WTC11 (cell line): ENCODE measurements around the gene CLIC5. TPM values are rescaled to one million over a fixed set of nuclear protein-coding genes. Genes with fewer than 3 reads are reported as not detected.

Source experiments
- ATAC-seq: fragments of 200-7000 bp; cut with Tn5 transposase; 2 replicates; pipeline ENCODE4 v1.10.0; 2021; ENCODE audit warnings: mild to moderate bottlenecking, moderate library complexity
- CTCF ChIA-PET: fragments of 300-600 bp; sonication (Branson Sonifier 250); formaldehyde crosslinking; loops from one replicate; lab custom pipeline; 2021; ENCODE audit warnings: antibody characterized with exemption; lab: Charles Lee
- POLR2A ChIA-PET: fragments of 350-600 bp; sonication (Branson Sonifier 250); formaldehyde crosslinking; loops from one replicate; lab custom pipeline; 2021; ENCODE audit warnings: antibody characterized with exemption; lab: Charles Lee
- DNase-seq: peaks from one replicate; pipeline ENCODE4 v3.0.0; 2021; ENCODE audit warnings: low spot score
- H3K27ac Mint-ChIP-seq: 2 replicates; pipeline ENCODE4 v1.8.0; 2021; ENCODE audit warnings: mixed read lengths
- H3K27me3 Mint-ChIP-seq: 2 replicates; pipeline ENCODE4 v1.8.0; 2021; ENCODE audit warnings: low read depth, mild to moderate bottlenecking, moderate library complexity, mixed read lengths
- H3K36me3 Mint-ChIP-seq: 2 replicates; pipeline ENCODE4 v1.8.0; 2021; ENCODE audit warnings: mixed read lengths
- H3K4me1 Mint-ChIP-seq: 2 replicates; pipeline ENCODE4 v1.8.0; 2022; ENCODE audit warnings: mixed read lengths
- H3K4me3 Mint-ChIP-seq: 2 replicates; pipeline ENCODE4 v1.8.0; 2021; ENCODE audit warnings: mild to moderate bottlenecking, moderate library complexity, mixed read lengths
- H3K9me3 Mint-ChIP-seq: 2 replicates; pipeline ENCODE4 v1.8.0; 2021; ENCODE audit warnings: mixed read lengths
- ARID4B ChIP-seq: sonication (generic); formaldehyde crosslinking; IDR thresholded peaks from 2 replicates; pipeline ENCODE4 v1.8.0; 2023; ENCODE audit warnings: missing genetic modification reagents, mild to moderate bottlenecking, borderline replicate concordance
- ATF1 ChIP-seq: sonication (generic); formaldehyde crosslinking; IDR thresholded peaks from 2 replicates; pipeline ENCODE4 v1.8.1; 2023; ENCODE audit warnings: mild to moderate bottlenecking, moderate library complexity, missing genetic modification reagents
- ATF3 ChIP-seq: sonication (generic); formaldehyde crosslinking; conservative IDR thresholded peaks from 2 replicates; pipeline ENCODE4 v1.8.1; 2022; ENCODE audit warnings: mild to moderate bottlenecking, missing genetic modification reagents
- FOXJ3 ChIP-seq: sonication (generic); formaldehyde crosslinking; IDR thresholded peaks from 2 replicates; pipeline ENCODE4 v1.9.0; 2021; ENCODE audit warnings: missing genetic modification reagents, mild to moderate bottlenecking, borderline replicate concordance
- GABPB1 ChIP-seq: sonication (generic); formaldehyde crosslinking; IDR thresholded peaks from 2 replicates; pipeline ENCODE4 v1.8.1; 2023; ENCODE audit warnings: mild to moderate bottlenecking, missing genetic modification reagents
- GRHL2 ChIP-seq: fragments of 250-450 bp; sonication (Bioruptor Pico); IDR thresholded peaks from 2 replicates; pipeline ENCODE4 v1.8.0; 2022; ENCODE audit warnings: mild to moderate bottlenecking, moderate library complexity; ENCODE audit not compliant: insufficient replicate concordance, severe bottlenecking
- JUN ChIP-seq: sonication (generic); formaldehyde crosslinking; IDR thresholded peaks from 2 replicates; pipeline ENCODE4 v1.8.0; 2023; ENCODE audit warnings: mild to moderate bottlenecking, missing genetic modification reagents
- KAT7 ChIP-seq: sonication (generic); formaldehyde crosslinking; IDR thresholded peaks from 2 replicates; pipeline ENCODE4 v1.8.1; 2023; ENCODE audit warnings: missing genetic modification reagents, mild to moderate bottlenecking, borderline replicate concordance
- MXD4 ChIP-seq: fragments of 250-450 bp; sonication (Bioruptor Pico); IDR thresholded peaks from 2 replicates; pipeline ENCODE4 v1.8.0; 2021; ENCODE audit warnings: mild to moderate bottlenecking, moderate library complexity, borderline replicate concordance
- MYBL2 ChIP-seq: sonication (generic); formaldehyde crosslinking; IDR thresholded peaks from 2 replicates; pipeline ENCODE4 v1.8.1; 2023; ENCODE audit warnings: mild to moderate bottlenecking, moderate library complexity, missing genetic modification reagents
- PREB ChIP-seq: sonication (generic); formaldehyde crosslinking; IDR thresholded peaks from 2 replicates; pipeline ENCODE4 v1.8.1; 2022; ENCODE audit warnings: mild to moderate bottlenecking, missing genetic modification reagents, moderate library complexity, borderline replicate concordance
- SMAD4 ChIP-seq: sonication (generic); formaldehyde crosslinking; IDR thresholded peaks from 2 replicates; pipeline ENCODE4 v1.8.0; 2022; ENCODE audit warnings: mild to moderate bottlenecking, missing genetic modification reagents
- TCF7 ChIP-seq: sonication (generic); formaldehyde crosslinking; IDR thresholded peaks from 2 replicates; pipeline ENCODE4 v1.8.0; 2022; ENCODE audit warnings: mild to moderate bottlenecking, low read depth, missing genetic modification reagents, moderate library complexity
- TEAD1 ChIP-seq: sonication (generic); formaldehyde crosslinking; IDR thresholded peaks from 2 replicates; pipeline ENCODE4 v1.8.0; 2022; ENCODE audit warnings: mild to moderate bottlenecking, missing genetic modification reagents
- TEAD4 ChIP-seq: sonication (generic); formaldehyde crosslinking; IDR thresholded peaks from 2 replicates; pipeline ENCODE4 v1.8.0; 2022; ENCODE audit warnings: mild to moderate bottlenecking, missing genetic modification reagents
- ZNF219 ChIP-seq: sonication (generic); formaldehyde crosslinking; IDR thresholded peaks from 2 replicates; pipeline ENCODE4 v1.8.0; 2023; ENCODE audit warnings: missing genetic modification reagents, mild to moderate bottlenecking, borderline replicate concordance
- ZNF232 ChIP-seq: sonication (generic); formaldehyde crosslinking; IDR thresholded peaks from 2 replicates; pipeline ENCODE4 v1.8.0; 2022; ENCODE audit warnings: mild to moderate bottlenecking, missing genetic modification reagents
- ZNF423 ChIP-seq: fragments of 250-450 bp; sonication (Bioruptor Pico); IDR thresholded peaks from 2 replicates; pipeline ENCODE4 v2.1.2; 2022; ENCODE audit warnings: mild to moderate bottlenecking, moderate library complexity
- ZNF512 ChIP-seq: sonication (generic); formaldehyde crosslinking; IDR thresholded peaks from 2 replicates; pipeline ENCODE4 v1.8.1; 2022; ENCODE audit warnings: missing genetic modification reagents, borderline replicate concordance
- total RNA-seq: library from RNA; stranded (reverse); gene quantifications from 3 replicates; pipeline ENCODE4 v1.2.3, GENCODE V29; 2021
- TF ChIP-seq, protein P1 (sequence below): fragments of 200-600 bp; IDR thresholded peaks from 2 replicates; pipeline ENCODE4 v1.8.0; 2022; ENCODE audit warnings: antibody characterized with exemption
- TF ChIP-seq, protein P2 (sequence below): sonication (generic); formaldehyde crosslinking; IDR thresholded peaks from 2 replicates; pipeline ENCODE4 v1.8.0; 2022; ENCODE audit warnings: mild to moderate bottlenecking, missing genetic modification reagents
- TF ChIP-seq, protein P3 (sequence below): fragments of 250-450 bp; sonication (Bioruptor Pico); IDR thresholded peaks from 2 replicates; pipeline ENCODE4 v1.8.0; 2021; ENCODE audit warnings: mild to moderate bottlenecking

The CLIC5 gene
- total RNA-seq, 1 experiment from 2014 or later = 0.22 TPM

DNA sequence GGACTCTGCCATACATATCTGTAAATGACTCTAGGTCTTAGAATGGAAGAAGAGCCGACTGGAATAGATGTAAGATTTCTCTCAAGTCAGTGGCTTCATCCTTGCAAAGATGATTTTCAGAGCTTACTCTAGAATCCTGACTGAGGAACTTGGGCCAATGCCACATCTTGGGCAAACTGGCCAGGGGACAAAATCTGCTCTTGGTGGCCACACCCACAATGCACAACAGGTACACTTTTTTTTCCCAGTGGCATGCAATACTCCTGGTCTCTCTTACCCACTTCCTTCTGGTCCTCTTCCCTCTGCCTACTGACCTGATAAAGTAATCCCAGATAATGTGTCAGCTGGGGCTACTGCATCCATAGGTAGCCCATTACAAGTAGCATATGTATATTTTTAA, 13.4 kb downstream of the CLIC5 start (continued):
- TF ChIP-seq GRHL2 = no peak
- no peak for TF ChIP-seq ATF3 (CRISPR knock-in tag)
- TF ChIP-seq MYBL2 (CRISPR knock-in tag) = no peak
- TF ChIP-seq ZNF423 = no peak
- TF ChIP-seq KAT7 = no peak
- TF ChIP-seq TEAD4 (CRISPR knock-in tag) = no peak
- TF ChIP-seq, protein P1, sequence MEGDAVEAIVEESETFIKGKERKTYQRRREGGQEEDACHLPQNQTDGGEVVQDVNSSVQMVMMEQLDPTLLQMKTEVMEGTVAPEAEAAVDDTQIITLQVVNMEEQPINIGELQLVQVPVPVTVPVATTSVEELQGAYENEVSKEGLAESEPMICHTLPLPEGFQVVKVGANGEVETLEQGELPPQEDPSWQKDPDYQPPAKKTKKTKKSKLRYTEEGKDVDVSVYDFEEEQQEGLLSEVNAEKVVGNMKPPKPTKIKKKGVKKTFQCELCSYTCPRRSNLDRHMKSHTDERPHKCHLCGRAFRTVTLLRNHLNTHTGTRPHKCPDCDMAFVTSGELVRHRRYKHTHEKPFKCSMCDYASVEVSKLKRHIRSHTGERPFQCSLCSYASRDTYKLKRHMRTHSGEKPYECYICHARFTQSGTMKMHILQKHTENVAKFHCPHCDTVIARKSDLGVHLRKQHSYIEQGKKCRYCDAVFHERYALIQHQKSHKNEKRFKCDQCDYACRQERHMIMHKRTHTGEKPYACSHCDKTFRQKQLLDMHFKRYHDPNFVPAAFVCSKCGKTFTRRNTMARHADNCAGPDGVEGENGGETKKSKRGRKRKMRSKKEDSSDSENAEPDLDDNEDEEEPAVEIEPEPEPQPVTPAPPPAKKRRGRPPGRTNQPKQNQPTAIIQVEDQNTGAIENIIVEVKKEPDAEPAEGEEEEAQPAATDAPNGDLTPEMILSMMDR = no peak
- no peak for TF ChIP-seq GABPB1 (CRISPR knock-in tag)
- TF ChIP-seq JUN (CRISPR knock-in tag) = no peak
- TF ChIP-seq, all 79 proteins: peak for 0

DNA sequence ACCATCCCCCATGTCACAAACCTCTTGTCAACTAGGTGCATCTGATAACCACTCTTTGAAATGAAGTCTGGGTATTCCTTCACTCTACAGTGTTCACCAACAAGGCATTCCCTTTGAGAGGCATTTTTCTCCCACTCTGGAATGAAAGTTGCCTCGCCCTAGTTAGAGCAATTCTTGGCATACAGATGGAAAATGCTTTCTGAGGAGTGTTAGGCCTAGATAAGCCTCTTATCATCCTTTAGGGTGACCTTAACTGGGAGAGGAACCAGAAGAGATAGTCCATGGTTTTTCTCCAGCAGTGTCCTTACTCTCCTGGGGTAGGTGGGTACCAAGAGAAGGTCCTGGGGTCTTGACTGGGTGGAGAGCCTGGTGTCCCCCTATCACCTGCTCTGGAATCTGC, 14.8 kb downstream of the CLIC5 start:
- Mint-ChIP-seq H3K27me3 (no peaks in the 10 kb centered on the region), H3K4me3 (no peak overlapping the region), H3K9me3 (peaks cover 3% of the 10 kb centered on the region; the same call in 1 of the 2 replicates), H3K4me1 (no peaks in the 10 kb centered on the region), H3K36me3 (no peaks in the 10 kb centered on the region), H3K27ac (no peak overlapping the region)
- DNase-seq (no peak), ATAC-seq (no peak)
- ChIA-PET POLR2A (interaction anchor here (0.7 kb wide), 1 partner anchor 939 kb away, joined by 4 read pairs; no protein-coding TSS in a partner anchor), CTCF (no interaction called here)
- TF ChIP-seq ATF1 (CRISPR knock-in tag) = no peak

- H3K4me3 Mint-ChIP-seq = no peak overlapping the region
- TF ChIP-seq TCF7 (CRISPR knock-in tag) (no peak), ZNF232 (CRISPR knock-in tag) (no peak), ARID4B (no peak), JUN (CRISPR knock-in tag) (no peak), ZNF219 (CRISPR knock-in tag) (no peak), MYBL2 (CRISPR knock-in tag) (no peak), FOXJ3 (CRISPR knock-in tag) (no peak), TEAD1 (CRISPR knock-in tag) (no peak), MXD4 (CRISPR knock-in tag) (no peak), SMAD4 (CRISPR knock-in tag) (no peak), ZNF512 (no peak), PREB (CRISPR knock-in tag) (no peak)
- TF ChIP-seq, protein P2, sequence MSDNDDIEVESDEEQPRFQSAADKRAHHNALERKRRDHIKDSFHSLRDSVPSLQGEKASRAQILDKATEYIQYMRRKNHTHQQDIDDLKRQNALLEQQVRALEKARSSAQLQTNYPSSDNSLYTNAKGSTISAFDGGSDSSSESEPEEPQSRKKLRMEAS (CRISPR knock-in tag) = no peak
- TF ChIP-seq, protein P3, sequence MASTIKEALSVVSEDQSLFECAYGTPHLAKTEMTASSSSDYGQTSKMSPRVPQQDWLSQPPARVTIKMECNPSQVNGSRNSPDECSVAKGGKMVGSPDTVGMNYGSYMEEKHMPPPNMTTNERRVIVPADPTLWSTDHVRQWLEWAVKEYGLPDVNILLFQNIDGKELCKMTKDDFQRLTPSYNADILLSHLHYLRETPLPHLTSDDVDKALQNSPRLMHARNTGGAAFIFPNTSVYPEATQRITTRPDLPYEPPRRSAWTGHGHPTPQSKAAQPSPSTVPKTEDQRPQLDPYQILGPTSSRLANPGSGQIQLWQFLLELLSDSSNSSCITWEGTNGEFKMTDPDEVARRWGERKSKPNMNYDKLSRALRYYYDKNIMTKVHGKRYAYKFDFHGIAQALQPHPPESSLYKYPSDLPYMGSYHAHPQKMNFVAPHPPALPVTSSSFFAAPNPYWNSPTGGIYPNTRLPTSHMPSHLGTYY (CRISPR knock-in tag) = no peak
Measured at GRCh38 chr6:45998524-45998923, 17.1 kb downstream of the CLIC5 start.

More at GRCh38 chr6:45998524-45998923, 17.1 kb downstream of the CLIC5 start:
- H3K4me1 Mint-ChIP-seq = no peaks in the 10 kb centered on the region
- no peak for ATAC-seq
- H3K9me3 Mint-ChIP-seq = peaks cover 3% of the 10 kb centered on the region; the same call in 1 of the 2 replicates
- CTCF ChIA-PET = no interaction called here
- H3K36me3 Mint-ChIP-seq = no peaks in the 10 kb centered on the region
- no peak for DNase-seq
- H3K27me3 Mint-ChIP-seq = no peaks in the 10 kb centered on the region
- H3K27ac Mint-ChIP-seq = no peak overlapping the region; the same call in 1 of the 2 replicates
- POLR2A ChIA-PET = no interaction called here
